Thoracic aorta (tissue), 2 donors: Measurements from ENCODE around the gene REEP6. TPM values are rescaled to one million over a fixed set of nuclear protein-coding genes. Genes with fewer than 3 reads are reported as not detected.
A peak's percentile ranks its signal among the peaks of the same experiment; 100 is the strongest.

ENCODE experiments used
- ATAC-seq: fragments of 150-250 bp; one replicate; pipeline ENCODE4 v1.8.0; 2017; ENCODE audit warnings: low read depth; ENCODE audit not compliant: insufficient number of reproducible peaks, low FRiP score
- DNase-seq: peaks from one replicate; pipeline ENCODE4 v3.0.0-alpha.2; 2020; ENCODE audit warnings: low spot score
- H3K27ac ChIP-seq, 2 donors: fragments of 200-600 bp; sonication (generic); 1 replicate in 1 of 2; 2 replicates in 1 of 2; pipeline ENCODE4 v1.5.1; 2016; ENCODE audit warnings: mild to moderate bottlenecking in 2 of 2, moderate library complexity in 2 of 2
- H3K27me3 ChIP-seq: fragments of 200-600 bp; sonication (generic); replicated peaks from 2 replicates; pipeline ENCODE4 v1.6.0; 2016; ENCODE audit warnings: mild to moderate bottlenecking; ENCODE audit not compliant: insufficient read depth
- H3K36me3 ChIP-seq: fragments of 200-600 bp; sonication (generic); one replicate; pipeline ENCODE4 v1.5.1; 2016
- H3K4me1 ChIP-seq, 2 donors: fragments of 200-600 bp; sonication (generic); 1 replicate in 1 of 2; 2 replicates in 1 of 2; pipeline versions ENCODE4 v1.5.1 to v1.6.0; 2016; ENCODE audit warnings: low read depth in 2 of 2, mild to moderate bottlenecking in 1 of 2; ENCODE audit not compliant: control insufficient read depth in 1 of 2
- H3K4me3 ChIP-seq: fragments of 200-600 bp; sonication (generic); 2 replicates; pipeline ENCODE4 v1.5.1; 2016; ENCODE audit warnings: mild to moderate bottlenecking
- H3K9me3 ChIP-seq: fragments of 200-600 bp; sonication (generic); 2 replicates; pipeline ENCODE4 v1.5.1; 2016
- total RNA-seq, 2 donors: library from RNA; depleted of rRNA; stranded (reverse); fragments of >200 nt; gene quantifications; one replicate each; pipeline versions ENCODE4 v1.1.0 to v1.2.3, GENCODE V29; 2016
- TF ChIP-seq, protein P1 (sequence below): fragments of 200-600 bp; sonication (generic); IDR thresholded peaks from one replicate; pipeline ENCODE4 v1.5.1; 2019; ENCODE audit warnings: antibody characterized with exemption

The REEP6 gene
- total RNA-seq, 2 donors from 2014 or later: 0.35 to 1.6 TPM

DNA sequence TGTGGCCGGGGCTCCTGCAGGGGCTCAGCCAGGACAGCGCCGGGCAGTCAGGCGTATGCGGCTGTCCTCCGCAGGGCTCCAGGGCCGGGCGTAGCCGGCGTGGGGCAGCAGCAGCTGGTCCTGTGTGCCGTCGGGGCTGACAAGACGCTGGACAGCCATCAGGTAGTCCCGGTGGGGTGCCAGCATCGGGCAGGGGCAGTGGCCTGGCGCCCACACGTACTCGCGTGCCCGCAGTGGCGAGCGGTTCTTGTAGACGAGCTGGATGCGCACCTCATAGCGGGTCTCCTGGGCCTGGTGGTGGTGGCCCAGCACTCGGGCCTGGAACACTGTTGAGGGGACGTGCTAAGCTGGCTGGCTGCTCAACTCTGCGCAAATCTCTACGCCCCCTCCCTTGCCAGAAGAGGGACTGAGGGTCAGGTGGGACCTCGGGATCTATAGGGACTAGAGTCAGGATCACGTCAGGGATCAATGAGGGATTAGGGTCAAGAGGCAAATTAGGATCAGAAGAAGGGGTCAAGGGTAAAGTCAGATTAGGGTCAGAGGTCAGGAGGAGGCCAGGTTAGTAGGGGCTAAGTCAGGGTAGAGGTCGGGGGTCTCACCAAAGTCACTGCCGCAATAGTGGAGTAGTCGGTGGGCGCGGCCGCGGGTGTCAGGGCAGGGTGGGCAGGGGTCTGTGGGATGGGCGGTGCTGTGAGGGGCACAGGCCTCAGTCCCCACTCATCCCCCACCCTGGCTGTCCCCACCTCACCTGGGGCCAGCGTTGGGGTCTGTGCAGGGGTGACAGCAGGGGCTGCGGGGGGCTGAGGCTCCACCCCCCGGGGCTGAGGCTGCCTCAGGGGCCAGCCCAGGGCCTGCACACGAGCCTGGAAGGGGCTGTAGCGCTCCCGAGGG, 15.3 kb downstream of the REEP6 start:
- Histone ChIP-seq H3K9me3 (no peaks in the 10 kb centered on the region), H3K36me3 (no peaks in the 10 kb centered on the region), H3K27ac (no peak overlapping the region), H3K4me1 (peaks cover 3 to 13% of the 10 kb centered on the region in 2 donors), H3K27me3 (no peaks in the 10 kb centered on the region), H3K4me3 (no peak overlapping the region)
- ATAC-seq: no peak
- TF ChIP-seq, protein P1, sequence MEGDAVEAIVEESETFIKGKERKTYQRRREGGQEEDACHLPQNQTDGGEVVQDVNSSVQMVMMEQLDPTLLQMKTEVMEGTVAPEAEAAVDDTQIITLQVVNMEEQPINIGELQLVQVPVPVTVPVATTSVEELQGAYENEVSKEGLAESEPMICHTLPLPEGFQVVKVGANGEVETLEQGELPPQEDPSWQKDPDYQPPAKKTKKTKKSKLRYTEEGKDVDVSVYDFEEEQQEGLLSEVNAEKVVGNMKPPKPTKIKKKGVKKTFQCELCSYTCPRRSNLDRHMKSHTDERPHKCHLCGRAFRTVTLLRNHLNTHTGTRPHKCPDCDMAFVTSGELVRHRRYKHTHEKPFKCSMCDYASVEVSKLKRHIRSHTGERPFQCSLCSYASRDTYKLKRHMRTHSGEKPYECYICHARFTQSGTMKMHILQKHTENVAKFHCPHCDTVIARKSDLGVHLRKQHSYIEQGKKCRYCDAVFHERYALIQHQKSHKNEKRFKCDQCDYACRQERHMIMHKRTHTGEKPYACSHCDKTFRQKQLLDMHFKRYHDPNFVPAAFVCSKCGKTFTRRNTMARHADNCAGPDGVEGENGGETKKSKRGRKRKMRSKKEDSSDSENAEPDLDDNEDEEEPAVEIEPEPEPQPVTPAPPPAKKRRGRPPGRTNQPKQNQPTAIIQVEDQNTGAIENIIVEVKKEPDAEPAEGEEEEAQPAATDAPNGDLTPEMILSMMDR: no peak
- DNase-seq: no peak

DNA sequence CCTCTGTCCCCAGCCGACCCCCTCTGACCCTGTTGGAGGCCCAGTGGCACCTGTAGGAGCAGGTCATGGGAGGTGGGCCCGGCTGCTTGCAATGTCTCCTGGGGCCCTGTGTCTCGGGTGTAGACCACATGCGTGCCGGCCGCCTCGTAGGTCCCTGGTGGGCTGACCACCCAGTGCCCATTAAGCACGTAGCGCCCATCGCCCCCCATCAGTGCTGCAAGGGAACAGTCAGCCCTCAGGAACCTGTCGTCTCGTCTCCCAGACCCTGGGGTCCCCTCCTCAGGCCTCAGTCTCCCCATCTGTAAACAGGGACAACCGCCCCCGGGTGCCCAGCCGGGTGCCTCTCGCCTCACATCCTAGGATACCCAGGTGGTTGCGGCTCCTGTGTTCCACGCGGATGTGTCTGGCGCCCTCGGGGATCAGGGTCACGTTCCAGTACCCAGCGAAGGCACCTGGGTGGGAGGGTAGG, 16.2 kb downstream of the REEP6 start:
- no peak for ATAC-seq
- TF ChIP-seq, protein P1: no peak
- Histone ChIP-seq H3K36me3 (no peaks in the 10 kb centered on the region), H3K27me3 (no peaks in the 10 kb centered on the region), H3K9me3 (no peaks in the 10 kb centered on the region), H3K27ac (peak overlapping the region in 1 of 2 donors; percentile 68), H3K4me1 (peaks cover 3 to 19% of the 10 kb centered on the region in 2 donors), H3K4me3 (peak overlapping the region; percentile 75)
- DNase-seq: no peak

DNA sequence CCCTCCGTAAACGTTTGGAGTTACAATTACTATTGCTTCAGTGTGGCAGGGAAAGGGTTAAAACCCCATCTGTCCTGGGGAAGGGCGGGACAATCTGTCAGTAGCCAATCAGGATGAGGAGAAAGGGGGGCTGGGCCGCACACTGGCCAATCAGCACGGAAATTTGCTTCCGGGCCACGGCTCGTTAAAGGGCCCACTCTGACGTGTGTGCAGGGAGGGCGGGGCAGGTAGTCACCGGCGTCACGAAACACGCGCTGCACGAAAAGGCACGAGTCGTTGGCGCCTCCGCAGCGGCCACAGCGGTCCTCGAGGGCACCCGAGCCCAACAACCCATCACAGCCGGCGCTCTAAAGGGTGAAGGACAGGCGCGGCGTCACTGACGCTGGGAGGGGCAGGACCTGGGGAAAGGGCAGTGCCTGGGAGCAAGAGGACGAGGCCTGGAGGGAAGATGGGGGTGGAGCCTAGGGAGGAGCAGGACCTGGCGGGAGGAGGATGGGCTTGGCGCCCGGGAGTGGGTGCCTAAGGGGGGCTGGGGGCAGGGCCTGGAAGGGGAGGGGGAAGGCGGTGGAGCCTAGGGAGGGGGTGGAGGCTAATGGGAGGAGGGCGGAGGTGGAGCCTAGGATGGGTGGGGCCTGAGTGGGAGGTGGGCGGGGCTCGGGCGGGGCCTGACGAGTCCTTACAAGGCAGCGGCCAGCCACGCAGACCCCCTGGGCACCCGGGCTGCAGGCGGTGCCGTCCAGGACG, 17.0 kb downstream of the REEP6 start:
- TF ChIP-seq, protein P1: no peak
- ATAC-seq: peak; percentile 80
- H3K36me3 ChIP-seq: no peaks in the 10 kb centered on the region
- H3K4me1 ChIP-seq: peaks cover 3 to 24% of the 10 kb centered on the region in 2 donors
- no peaks in the 10 kb centered on the region for H3K9me3 ChIP-seq
- peak; percentile 72 for DNase-seq
- no peaks in the 10 kb centered on the region for H3K27me3 ChIP-seq
- H3K27ac ChIP-seq: peak overlapping the region; percentile 68 to 86
- peak overlapping the region; percentile 75 for H3K4me3 ChIP-seq

DNA sequence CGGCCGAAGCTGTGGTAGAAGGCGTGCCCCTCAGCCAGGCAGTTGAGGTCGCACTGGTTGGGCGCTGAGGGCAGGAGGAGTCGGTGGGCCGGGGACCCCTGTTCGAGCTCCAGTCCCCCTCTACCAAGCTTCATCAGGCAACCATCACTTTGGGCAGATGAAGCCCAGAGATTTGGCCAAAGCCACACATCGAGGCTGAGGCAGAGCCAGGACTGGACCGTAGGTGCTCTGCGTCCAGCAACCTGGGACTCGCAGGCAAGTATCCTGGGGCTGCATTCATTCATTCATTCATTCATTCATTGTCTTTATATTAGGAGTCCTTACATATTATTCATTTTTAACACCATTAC, 17.5 kb downstream of the REEP6 start:
- H3K4me1 ChIP-seq: peaks cover 3 to 21% of the 10 kb centered on the region in 2 donors
- H3K9me3 ChIP-seq: no peaks in the 10 kb centered on the region
- TF ChIP-seq, protein P1: no peak
- no peaks in the 10 kb centered on the region for H3K27me3 ChIP-seq
- H3K27ac ChIP-seq: peak overlapping the region in 1 of 2 donors; percentile 68
- peak overlapping the region; percentile 75 for H3K4me3 ChIP-seq
- DNase-seq (no peak), ATAC-seq (no peak)
- no peaks in the 10 kb centered on the region for H3K36me3 ChIP-seq
